Upper lobe of left lung (tissue), 4 donors: ENCODE measurements around the gene GALNT3.

ENCODE experiments used
- EP300 ChIP-seq, 4 donors: sonication (generic); formaldehyde crosslinking; IDR thresholded peaks; one replicate each; pipeline ENCODE4 v1.5.1; 2017; ENCODE audit warnings: antibody characterized with exemption in 4 of 4, control low read depth in 2 of 4
- POLR2A ChIP-seq, 4 donors: fragments of 450-650 bp; IDR thresholded peaks; one replicate each; pipeline ENCODE4 v1.5.1; 2016 to 2017; ENCODE audit warnings: antibody characterized with exemption in 4 of 4, mild to moderate bottlenecking in 2 of 4
- POLR2AphosphoS5 ChIP-seq, 2 donors: sonication (generic); formaldehyde crosslinking; IDR thresholded peaks; one replicate each; pipeline ENCODE4 v1.5.1; 2017; ENCODE audit warnings: antibody characterized with exemption in 2 of 2
- TF ChIP-seq, protein P1 (sequence below), 6 experiments: fragments of 450-650 bp in 4 of 6; fragments of 200-600 bp in 2 of 6; sonication (generic) in 2 of 6; IDR thresholded peaks; one replicate each; pipeline ENCODE4 v1.5.1; 2016 to 2019; ENCODE audit warnings: antibody characterized with exemption in 6 of 6

GRCh38 chr2:165698444-165698884 is 95.6 kb downstream of the GALNT3 start:
- TF ChIP-seq POLR2A (IDR thresholded peaks at IDR 0.05), result no peak
- no peak for TF ChIP-seq POLR2AphosphoS5 (IDR thresholded peaks at IDR 0.05)
- TF ChIP-seq, protein P1, sequence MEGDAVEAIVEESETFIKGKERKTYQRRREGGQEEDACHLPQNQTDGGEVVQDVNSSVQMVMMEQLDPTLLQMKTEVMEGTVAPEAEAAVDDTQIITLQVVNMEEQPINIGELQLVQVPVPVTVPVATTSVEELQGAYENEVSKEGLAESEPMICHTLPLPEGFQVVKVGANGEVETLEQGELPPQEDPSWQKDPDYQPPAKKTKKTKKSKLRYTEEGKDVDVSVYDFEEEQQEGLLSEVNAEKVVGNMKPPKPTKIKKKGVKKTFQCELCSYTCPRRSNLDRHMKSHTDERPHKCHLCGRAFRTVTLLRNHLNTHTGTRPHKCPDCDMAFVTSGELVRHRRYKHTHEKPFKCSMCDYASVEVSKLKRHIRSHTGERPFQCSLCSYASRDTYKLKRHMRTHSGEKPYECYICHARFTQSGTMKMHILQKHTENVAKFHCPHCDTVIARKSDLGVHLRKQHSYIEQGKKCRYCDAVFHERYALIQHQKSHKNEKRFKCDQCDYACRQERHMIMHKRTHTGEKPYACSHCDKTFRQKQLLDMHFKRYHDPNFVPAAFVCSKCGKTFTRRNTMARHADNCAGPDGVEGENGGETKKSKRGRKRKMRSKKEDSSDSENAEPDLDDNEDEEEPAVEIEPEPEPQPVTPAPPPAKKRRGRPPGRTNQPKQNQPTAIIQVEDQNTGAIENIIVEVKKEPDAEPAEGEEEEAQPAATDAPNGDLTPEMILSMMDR (IDR thresholded peaks at IDR 0.05), result peak in 4 of 6 experiments; percentile 15 to 50 (median 50)
- TF ChIP-seq EP300 (IDR thresholded peaks at IDR 0.05), result no peak
